Measurements from ENCODE around the gene KISS1R.
"Not testable (repeated sequence)": the region's sequence is repeated elsewhere in the genome, so short reads cannot be mapped to it uniquely, and the experiment has no call there.

DNA sequence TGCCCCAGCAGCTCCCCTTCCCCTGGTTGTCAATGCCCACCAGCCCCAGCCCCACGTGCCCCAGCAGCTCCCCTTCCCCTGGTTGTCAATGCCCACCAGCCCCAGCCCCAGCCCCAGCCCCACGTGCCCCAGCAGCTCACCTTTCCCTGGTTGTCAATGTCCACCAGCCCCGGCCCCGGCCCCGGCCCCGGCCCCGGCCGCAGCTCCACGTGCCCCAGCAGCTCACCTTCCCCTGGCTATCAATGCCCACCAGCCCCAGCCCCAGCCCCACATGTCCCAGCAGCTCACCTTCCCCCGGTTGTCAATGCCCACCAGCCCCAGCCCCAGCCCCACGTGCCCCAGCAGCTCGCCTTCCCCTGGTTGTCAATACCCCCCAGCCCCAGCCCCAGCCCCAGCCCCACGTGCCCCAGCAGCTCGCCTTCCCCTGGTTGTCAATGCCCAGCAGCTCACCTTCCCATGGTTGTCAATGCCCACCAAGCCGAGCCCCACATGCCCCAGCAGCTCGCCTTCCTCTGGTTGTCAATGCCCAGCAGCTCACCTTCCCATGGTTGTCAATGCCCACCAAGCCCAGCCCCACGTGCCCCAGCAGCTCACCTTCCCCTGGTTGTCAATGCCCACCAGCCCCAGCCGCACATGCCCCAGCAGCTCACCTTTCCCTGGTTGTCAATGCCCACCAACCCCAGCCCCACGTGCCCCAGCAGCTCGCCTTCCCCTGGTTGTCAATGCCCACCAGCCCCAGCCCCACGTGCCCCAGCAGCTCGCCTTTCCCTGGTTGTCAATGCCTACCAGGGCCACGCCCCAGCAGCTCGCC is 38.2 kb upstream of the KISS1R start:
- TF ChIP-seq, protein P1, sequence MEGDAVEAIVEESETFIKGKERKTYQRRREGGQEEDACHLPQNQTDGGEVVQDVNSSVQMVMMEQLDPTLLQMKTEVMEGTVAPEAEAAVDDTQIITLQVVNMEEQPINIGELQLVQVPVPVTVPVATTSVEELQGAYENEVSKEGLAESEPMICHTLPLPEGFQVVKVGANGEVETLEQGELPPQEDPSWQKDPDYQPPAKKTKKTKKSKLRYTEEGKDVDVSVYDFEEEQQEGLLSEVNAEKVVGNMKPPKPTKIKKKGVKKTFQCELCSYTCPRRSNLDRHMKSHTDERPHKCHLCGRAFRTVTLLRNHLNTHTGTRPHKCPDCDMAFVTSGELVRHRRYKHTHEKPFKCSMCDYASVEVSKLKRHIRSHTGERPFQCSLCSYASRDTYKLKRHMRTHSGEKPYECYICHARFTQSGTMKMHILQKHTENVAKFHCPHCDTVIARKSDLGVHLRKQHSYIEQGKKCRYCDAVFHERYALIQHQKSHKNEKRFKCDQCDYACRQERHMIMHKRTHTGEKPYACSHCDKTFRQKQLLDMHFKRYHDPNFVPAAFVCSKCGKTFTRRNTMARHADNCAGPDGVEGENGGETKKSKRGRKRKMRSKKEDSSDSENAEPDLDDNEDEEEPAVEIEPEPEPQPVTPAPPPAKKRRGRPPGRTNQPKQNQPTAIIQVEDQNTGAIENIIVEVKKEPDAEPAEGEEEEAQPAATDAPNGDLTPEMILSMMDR (IDR thresholded peaks at IDR 0.05), result not testable (repeated sequence)
- not testable (repeated sequence) for TF ChIP-seq EP300, POLR2A (IDR thresholded peaks at IDR 0.05)
